K562 (cell line): ENCODE measurements around the gene PITPNC1. TPM values are rescaled to one million over a fixed set of nuclear protein-coding genes. Genes with fewer than 3 reads are reported as not detected.
"Not testable (repeated sequence)": the region's sequence is repeated elsewhere in the genome, so short reads cannot be mapped to it uniquely, and the experiment has no call there.

Source experiments
- ATAC-seq: fragments of 200-7000 bp; cut with Tn5 transposase; 3 replicates; pipeline ENCODE4 v1.9.1; 2020; ENCODE audit warnings: moderate library complexity
- BruUV-seq: library from RNA; stranded (reverse); fragments of 400-500 nt; replicated peaks from 2 replicates; lab custom pipeline; 2021; lab: Mats Ljungman, UMichigan
- CTCF ChIA-PET: fragments of 300-600 bp; formaldehyde crosslinking; extraction: SDS; loops from one replicate; lab custom pipeline; 2021; ENCODE audit warnings: low intra/inter-chr PET ratio; lab: Yijun Ruan, JAX
- POLR2A ChIA-PET: fragments of 300-600, 350-650 bp; sonication (Branson Sonifier 250); formaldehyde crosslinking; extraction: SDS; loops from one replicate; lab custom pipeline; 2021; ENCODE audit warnings: antibody characterized with exemption, inconsistent platforms; lab: Yijun Ruan, JAX
- DNase-seq, 4 experiments: peaks; one replicate each; pipeline versions ENCODE4 v3.0.0 to v3.0.0-alpha.2; 2011 to 2018; ENCODE audit warnings: low spot score in 3 of 4, mixed read lengths in 3 of 4; ENCODE audit errors: extremely low read depth in 1 of 4
- FAIRE-seq: peaks from 2 replicates; lab custom pipeline; 2011; peaks lifted over from hg19 to GRCh38; lab: Jason Lieb, UNC
- H2AFZ ChIP-seq: 2 replicates; pipeline ENCODE4 v1.6.0; 2011; ENCODE audit warnings: low read depth, low read length, control low read depth, inconsistent platforms
- H3K27ac ChIP-seq: fragments of 200-600 bp; 3 replicates; pipeline ENCODE4 v1.8.0; 2011; ENCODE audit warnings: low read depth, mild to moderate bottlenecking, control low read depth, inconsistent platforms, low read length, moderate library complexity, mixed read lengths; ENCODE audit errors: extremely low read depth
- H3K27me3 ChIP-seq, 2 experiments: fragments of 300-600 bp in 1 of 2; 2 replicates in 1 of 2; 3 replicates in 1 of 2; pipeline versions ENCODE4 v1.6.0 to v1.8.0; 2011; ENCODE audit warnings: inconsistent platforms in 2 of 2, low read length in 2 of 2, mild to moderate bottlenecking in 1 of 2, mixed read lengths in 1 of 2, moderate library complexity in 1 of 2; ENCODE audit not compliant: control insufficient read depth in 2 of 2, insufficient read depth in 2 of 2
- H3K36me3 ChIP-seq: fragments of 300-600 bp; 3 replicates; pipeline ENCODE4 v1.8.0; 2011; ENCODE audit warnings: mild to moderate bottlenecking, low read length, inconsistent platforms; ENCODE audit not compliant: control insufficient read depth, insufficient read depth
- H3K4me1 ChIP-seq, 2 experiments: fragments of 200-600 bp in 1 of 2; replicated peaks in 1 of 2; 2 replicates in 1 of 2; 3 replicates in 1 of 2; pipeline versions ENCODE4 v1.5.1 to v1.8.0; 2011; ENCODE audit warnings: inconsistent platforms in 2 of 2, low read length in 2 of 2, mild to moderate bottlenecking in 1 of 2, mixed read lengths in 1 of 2, moderate library complexity in 1 of 2; ENCODE audit not compliant: control insufficient read depth in 2 of 2, insufficient read depth in 2 of 2
- H3K4me2 ChIP-seq: 2 replicates; pipeline ENCODE4 v1.6.1; 2011; ENCODE audit warnings: low read length, control low read depth, inconsistent platforms, mixed read lengths; ENCODE audit not compliant: insufficient read depth
- H3K4me3 ChIP-seq: fragments of 200-600 bp; sonication (generic), shearing (Covaris generic); 2 replicates; pipeline ENCODE4 v1.5.1; 2016; ENCODE audit warnings: control low read depth, inconsistent platforms
- H3K79me2 ChIP-seq: fragments of 200-600 bp; 3 replicates; pipeline ENCODE4 v1.8.0; 2011; ENCODE audit warnings: low read length, inconsistent platforms; ENCODE audit not compliant: control insufficient read depth, insufficient read depth
- H3K9ac ChIP-seq, 2 experiments: 2 replicates each; pipeline versions ENCODE4 v1.6.0 to v1.6.1; 2011; ENCODE audit warnings: low read depth in 2 of 2, low read length in 2 of 2, control low read depth in 1 of 2, inconsistent platforms in 1 of 2, mild to moderate bottlenecking in 1 of 2, mixed read lengths in 1 of 2; ENCODE audit not compliant: insufficient read depth in 1 of 2
- H3K9me1 ChIP-seq: one replicate; pipeline ENCODE4 v1.6.0; 2011; ENCODE audit warnings: inconsistent platforms, mild to moderate bottlenecking, low read length, moderate library complexity; ENCODE audit not compliant: control insufficient read depth, insufficient read depth
- H3K9me3 ChIP-seq: replicated peaks from 2 replicates; pipeline ENCODE4 v1.5.1; 2011; ENCODE audit warnings: low read depth, low read length, inconsistent platforms; ENCODE audit not compliant: control insufficient read depth, insufficient read depth
- H4K20me1 ChIP-seq: replicated peaks from 2 replicates; pipeline ENCODE4 v1.6.1; 2011; ENCODE audit warnings: low read length, inconsistent platforms, mixed read lengths; ENCODE audit not compliant: control insufficient read depth, insufficient read depth
- CTCF ChIP-seq, 3 experiments: IDR thresholded peaks in 2 of 3; conservative IDR thresholded peaks in 1 of 3; 2 replicates each; pipeline ENCODE4 v1.5.1; 2011 to 2012; ENCODE audit warnings: low read length in 3 of 3, mild to moderate bottlenecking in 3 of 3, control low read depth in 2 of 3, improper control_type of control experiment in 1 of 3, inconsistent platforms in 1 of 3, low read depth in 1 of 3, mixed read lengths in 1 of 3, moderate library complexity in 1 of 3; ENCODE audit not compliant: insufficient read depth in 2 of 3
- MCM7 ChIP-seq, 2 experiments: fragments of 450-650 bp; IDR thresholded peaks; 2 replicates each; pipeline ENCODE4 v1.6.1; 2016 to 2018
- RAD21 ChIP-seq, 2 experiments: fragments of 250-450 bp in 1 of 2; fragments of 450-650 bp in 1 of 2; sonication (Bioruptor Pico) in 1 of 2; formaldehyde crosslinking in 1 of 2; IDR thresholded peaks in 1 of 2; conservative IDR thresholded peaks in 1 of 2; 2 replicates each; pipeline versions ENCODE4 v1.4.0 to v1.8.0; 2020 to 2022; ENCODE audit warnings: mild to moderate bottlenecking in 2 of 2, moderate library complexity in 1 of 2
- ZFX ChIP-seq: sonication (generic); formaldehyde crosslinking; IDR thresholded peaks from 2 replicates; pipeline ENCODE4 v1.8.0; 2022; ENCODE audit warnings: mild to moderate bottlenecking, missing genetic modification reagents, moderate library complexity
- WGBS: fragments of 100-300 bp; shearing (Covaris generic); methylation state at CpG from one replicate; pipeline ENCODE4 v1.1.6; 2016; ENCODE audit warnings: low coverage, mixed read lengths; ENCODE audit not compliant: insufficient coverage; ENCODE audit errors: missing lambda C conversion rate; 5-methylcytosine and 5-hydroxymethylcytosine counted together
- in situ Hi-C: fragments of 300-500 bp; cut with MboI; formaldehyde crosslinking; loops from 4 replicates; pipeline ENCODE4 v1.15.0; 2018; ENCODE audit warnings: inconsistent platforms, mixed read lengths
- intact Hi-C: fragments of 100-400 bp; cut with micrococcal nuclease; formaldehyde crosslinking; loops from 2 replicates; pipeline ENCODE4 v1.14.2; 2022
- polyA plus RNA-seq, 8 experiments: library from polyadenylated mRNA; depleted of rRNA in 4 of 8; stranded (reverse) in 5 of 8; unstranded in 3 of 8; fragments of >200 nt; fragmentation: Nextera tagmentation in 2 of 8; fragmentation: Illumina TruSeq in 1 of 8; extraction: Ambion mirVana in 2 of 8; extraction: Trizol in 1 of 8; gene quantifications; 2 replicates each; pipeline versions ENCODE4 v1.2.1 to v1.2.3, GENCODE V29; 2011 to 2014; ENCODE audit warnings: inconsistent platforms in 1 of 8, missing spikeins in 1 of 8
- total RNA-seq, 7 experiments: library from RNA; depleted of rRNA in 6 of 7; stranded (reverse); fragments of >200 nt in 6 of 7; fragmentation: Illumina TruSeq in 2 of 7; extraction: Trizol in 2 of 7; gene quantifications; 2 replicates each; pipeline versions ENCODE4 v1.2.1 to v1.2.3, GENCODE V29; 2011 to 2021; ENCODE audit warnings: low replicate concordance in 1 of 7

PITPNC1 gene
- total and polyA plus RNA-seq, 9 of the 15 experiments (the other 6 are each of a cell fraction or from before 2014, with no cell fraction given): 0.11 to 1.1 (median 0.65) TPM

- peak in 1 of 4 experiments; percentile 6 for DNase-seq
- 0% methylated on average over 4 of the region's 4 CpGs for WGBS
- no peak; the same call in 2 of the 3 replicates for ATAC-seq
- TF ChIP-seq ZFX (CRISPR knock-in tag) (no peak), MCM7 (IDR thresholded peaks at IDR 0.05) (no peak), RAD21 (CRISPR knock-in tag; conservative IDR thresholded peaks at IDR 0.05 in 1 of 2, IDR thresholded peaks at IDR 0.05 in 1 of 2) (peak in 1 of 2 experiments; percentile 39; a peak in 2 of 4 replicates), CTCF (IDR thresholded peaks at IDR 0.05 in 2 of 3, conservative IDR thresholded peaks at IDR 0.05 in 1 of 3; ENCODE audit: insufficient read depth in 2 of 3, low read depth in 1 of 3, low read length in 3 of 3) (peak; percentile 16 to 31 (median 26); a peak in 3 of 6 replicates)
- Histone ChIP-seq H3K4me1 (peaks cover 0 to 2% of the 10 kb centered on the region in 2 experiments; a peak in 1 of 5 replicates), H3K27me3 (peaks cover 24 to 42% of the 10 kb centered on the region in 2 experiments), H3K36me3 (no peaks in the 10 kb centered on the region), H3K9me3 (no peaks in the 10 kb centered on the region), H3K27ac (no peak overlapping the region), H3K4me2 (no peak overlapping the region), H2AFZ (no peak overlapping the region), H3K4me3 (no peak overlapping the region), H3K79me2 (no peaks in the 10 kb centered on the region), H3K9ac (no peak overlapping the region), H4K20me1 (peaks cover 5% of the 10 kb centered on the region; the same call in 1 of the 2 replicates), H3K9me1 (no peaks in the 10 kb centered on the region)
- BruUV-seq: no TSS peak
- in situ Hi-C loops: no loop called here
- ChIA-PET POLR2A (no interaction called here), CTCF (no interaction called here)
- no peak for FAIRE-seq
- intact Hi-C loops: no loop called here
Measured at GRCh38 chr17:67629971-67630320, 252.9 kb downstream of the PITPNC1 start.

- intact Hi-C loops, POLR2A ChIA-PET, FAIRE-seq, BruUV-seq, H3K4me3 ChIP-seq, H3K36me3 ChIP-seq, H3K27ac ChIP-seq, H4K20me1 ChIP-seq, DNase-seq, in situ Hi-C loops, ATAC-seq, H3K9ac ChIP-seq, H3K9me1 ChIP-seq, H2AFZ ChIP-seq, H3K9me3 ChIP-seq, H3K4me2 ChIP-seq, H3K79me2 ChIP-seq, CTCF ChIA-PET, H3K4me1 ChIP-seq: not testable (repeated sequence)
- WGBS: 2% methylated on average over 7 of the region's 7 CpGs
- H3K27me3 ChIP-seq: peaks cover 26 to 35% of the 10 kb centered on the region in 2 experiments; a peak in 4 of 5 replicates
Measured at GRCh38 chr17:67630836-67631235, 253.8 kb downstream of the PITPNC1 start.
